ENCODE data around the gene ZCCHC14. TPM values are rescaled to one million over a fixed set of nuclear protein-coding genes. Genes with fewer than 3 reads are reported as not detected.

Gene ZCCHC14
- total RNA-seq, 2 experiments from 2014 or later = 4.6 to 5.9 TPM

GRCh38 chr16:87535855-87536794 lies 43.3 kb upstream of the ZCCHC14 start:
- Mint-ChIP-seq H3K27ac (no peak overlapping the region), H3K9me3 (peaks cover 11% of the 10 kb centered on the region), H3K4me3 (no peak overlapping the region), H3K36me3 (ENCODE audit: low read depth) (peaks cover 5% of the 10 kb centered on the region), H3K4me1 (ENCODE audit: low read depth) (peaks cover 8% of the 10 kb centered on the region), H3K27me3 (peaks cover 26% of the 10 kb centered on the region)
- no peak for TF ChIP-seq CTCF (IDR thresholded peaks at IDR 0.05)
- ATAC-seq (no peak), DNase-seq (no peak)
- POLR2A ChIA-PET = no interaction called here
- intact Hi-C loops (cut with micrococcal nuclease) = no loop called here
- CTCF ChIA-PET = no interaction called here

DNA sequence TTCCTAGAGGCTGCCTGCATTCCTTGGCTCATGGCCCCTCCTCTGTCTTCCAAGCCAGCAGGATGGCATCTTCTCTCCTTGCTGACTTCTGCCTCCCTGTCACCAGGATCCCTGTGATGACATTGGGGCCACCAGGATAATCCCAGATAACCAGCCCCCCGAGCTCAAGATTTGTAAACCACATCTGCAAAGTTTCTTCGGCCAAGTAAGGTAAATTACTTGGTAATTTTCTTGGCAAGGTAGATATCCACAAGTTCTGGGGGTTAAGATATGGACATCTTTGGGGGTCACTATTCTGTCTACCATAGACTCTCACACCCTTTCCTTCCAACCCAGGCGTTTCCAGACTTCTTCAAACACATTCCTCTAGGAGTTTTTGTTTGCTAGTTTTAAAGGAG lies 42.6 kb upstream of the ZCCHC14 start:
- Mint-ChIP-seq H3K36me3 (ENCODE audit: low read depth) (peaks cover 5% of the 10 kb centered on the region), H3K27ac (no peak overlapping the region), H3K9me3 (peaks cover 11% of the 10 kb centered on the region), H3K4me1 (ENCODE audit: low read depth) (peaks cover 8% of the 10 kb centered on the region), H3K27me3 (peaks cover 26% of the 10 kb centered on the region), H3K4me3 (no peak overlapping the region)
- CTCF ChIA-PET = interaction anchor here (1.2 kb wide), 1 partner anchor 100 kb away, joined by 4 read pairs; no protein-coding TSS in a partner anchor
- no peak for DNase-seq
- POLR2A ChIA-PET = no interaction called here
- ATAC-seq = no peak
- no peak for TF ChIP-seq CTCF (IDR thresholded peaks at IDR 0.05)
- intact Hi-C loops (cut with micrococcal nuclease) = no loop called here

GRCh38 chr16:87534751-87535150 lies 41.9 kb upstream of the ZCCHC14 start:
- peaks cover 23% of the 10 kb centered on the region for H3K27me3 Mint-ChIP-seq
- H3K4me1 Mint-ChIP-seq (ENCODE audit: low read depth) = peaks cover 8% of the 10 kb centered on the region
- intact Hi-C loops (cut with micrococcal nuclease) = no loop called here
- CTCF ChIA-PET = interaction anchor here (1.2 kb wide), 1 partner anchor 101 kb away, joined by 4 read pairs; no protein-coding TSS in a partner anchor
- peaks cover 13% of the 10 kb centered on the region for H3K9me3 Mint-ChIP-seq
- no peak overlapping the region for H3K27ac Mint-ChIP-seq
- ATAC-seq = no peak
- no peak for TF ChIP-seq CTCF (IDR thresholded peaks at IDR 0.05)
- H3K4me3 Mint-ChIP-seq = no peak overlapping the region
- no peak for DNase-seq
- H3K36me3 Mint-ChIP-seq (ENCODE audit: low read depth) = peaks cover 8% of the 10 kb centered on the region
- POLR2A ChIA-PET = no interaction called here

DNA sequence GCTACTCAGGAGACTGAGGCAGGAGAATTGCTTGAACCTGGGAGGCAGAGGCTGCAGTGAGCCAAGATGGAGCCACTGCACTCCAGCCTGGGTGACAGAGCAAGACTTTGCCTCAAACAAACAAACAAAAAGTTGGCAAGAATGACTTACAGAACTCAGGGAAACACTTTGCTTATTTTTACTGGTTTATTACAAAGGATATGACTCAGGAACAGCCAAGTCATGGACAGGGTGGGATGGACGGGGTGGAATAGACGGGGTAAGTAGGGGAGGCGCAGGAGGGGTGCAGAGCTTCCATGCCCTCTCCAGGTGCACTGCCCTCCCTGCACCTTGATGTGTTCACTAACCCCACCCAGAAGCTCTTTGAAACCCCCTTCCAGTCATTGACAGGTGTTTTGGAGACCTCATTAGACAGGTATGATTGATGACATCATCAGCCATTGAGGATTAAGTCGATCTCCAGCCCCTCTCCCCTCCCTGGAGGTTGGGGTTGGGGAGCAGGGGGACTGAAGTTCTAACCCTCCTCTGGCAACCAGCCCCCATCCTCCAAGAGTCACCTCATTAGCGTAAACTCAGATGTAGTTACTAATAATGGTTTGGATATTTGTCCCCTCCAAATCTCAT lies 41.3 kb upstream of the ZCCHC14 start:
- peaks cover 19% of the 10 kb centered on the region for H3K27me3 Mint-ChIP-seq
- peaks cover 8% of the 10 kb centered on the region for H3K36me3 Mint-ChIP-seq (ENCODE audit: low read depth)
- ChIA-PET CTCF (interaction anchor here (1.2 to 1.4 kb wide), 2 partner anchors 102 kb away, joined by 4 read pairs; no protein-coding TSS in a partner anchor), POLR2A (interaction anchor here (0.7 kb wide), 1 partner anchor 15 kb away, joined by 3 read pairs; no protein-coding TSS in a partner anchor)
- H3K4me1 Mint-ChIP-seq (ENCODE audit: low read depth) = peaks cover 8% of the 10 kb centered on the region
- DNase-seq (no peak), ATAC-seq (no peak)
- no peak for TF ChIP-seq CTCF (IDR thresholded peaks at IDR 0.05)
- no peak overlapping the region for H3K27ac Mint-ChIP-seq
- intact Hi-C loops (cut with micrococcal nuclease) = no loop called here
- H3K4me3 Mint-ChIP-seq = no peak overlapping the region
- H3K9me3 Mint-ChIP-seq = peaks cover 13% of the 10 kb centered on the region

All from activated CD8-positive, alpha-beta T cell treated with anti-CD3 and anti-CD28 coated beads for 36 hours (primary cell).